Sigmoid colon (tissue), 7 donors: ENCODE measurements around the gene AMBRA1. TPM values are rescaled to one million over a fixed set of nuclear protein-coding genes. Genes with fewer than 3 reads are reported as not detected.

ENCODE experiments used
- DNase-seq: peaks from one replicate; pipeline ENCODE4 v3.0.0-alpha.2; 2019
- H3K27ac ChIP-seq, 4 donors: fragments of 200-600 bp; sonication (generic); one replicate each; pipeline ENCODE4 v1.5.1; 2016 to 2019; ENCODE audit warnings: mild to moderate bottlenecking in 1 of 4
- H3K27me3 ChIP-seq, 3 donors: fragments of 200-600 bp; sonication (generic); one replicate each; pipeline ENCODE4 v1.5.1; 2019; ENCODE audit warnings: mild to moderate bottlenecking in 1 of 3
- H3K36me3 ChIP-seq, 4 donors: fragments of 200-600 bp; sonication (generic); one replicate each; pipeline ENCODE4 v1.5.1; 2016 to 2019
- H3K4me1 ChIP-seq, 4 donors: fragments of 200-600 bp; sonication (generic); one replicate each; pipeline ENCODE4 v1.5.1; 2017 to 2019
- H3K4me3 ChIP-seq, 4 donors: fragments of 200-600 bp; sonication (generic); one replicate each; pipeline ENCODE4 v1.5.1; 2017 to 2019; ENCODE audit warnings: mild to moderate bottlenecking in 2 of 4, moderate library complexity in 1 of 4
- H3K9me3 ChIP-seq, 4 donors: fragments of 200-600 bp in 3 of 4; sonication (generic) in 3 of 4; one replicate each; pipeline versions ENCODE4 v1.5.1 to v1.6.1; 2013 to 2019
- EP300 ChIP-seq, 4 donors: sonication (generic); formaldehyde crosslinking; IDR thresholded peaks; one replicate each; pipeline ENCODE4 v1.6.1; 2017; ENCODE audit warnings: antibody characterized with exemption in 4 of 4
- POLR2A ChIP-seq, 2 donors: fragments of 450-650 bp; IDR thresholded peaks; one replicate each; pipeline ENCODE4 v1.6.1; 2016; ENCODE audit warnings: antibody characterized with exemption in 2 of 2, mild to moderate bottlenecking in 2 of 2, moderate library complexity in 2 of 2
- POLR2AphosphoS5 ChIP-seq, 4 donors: sonication (generic); formaldehyde crosslinking; IDR thresholded peaks; one replicate each; pipeline ENCODE4 v1.6.1; 2017; ENCODE audit warnings: antibody characterized with exemption in 4 of 4
- WGBS, 2 donors: extraction: QIAGEN DNeasy Blood & Tissue Kit; methylation state at CpG; one replicate each; pipeline ENCODE4 v1.1.7; 2013; 5-methylcytosine and 5-hydroxymethylcytosine counted together
- intact Hi-C: fragments of 100-400 bp; cut with DNase I; formaldehyde crosslinking; loops from one replicate; pipeline ENCODE4 v1.15.1; 2023
- polyA plus RNA-seq, 3 donors: library from polyadenylated mRNA; stranded (reverse); fragments of 200-250 nt; gene quantifications; one replicate each; pipeline ENCODE4 v1.2.3, GENCODE V29; 2013
- total RNA-seq, 4 donors: library from RNA; depleted of rRNA; stranded (reverse); fragments of >200 nt; gene quantifications; one replicate each; pipeline ENCODE4 v1.1.0, GENCODE V29; 2016
- TF ChIP-seq, protein P1 (sequence below), 4 experiments: fragments of 450-650 bp in 3 of 4; fragments of 200-600 bp in 1 of 4; IDR thresholded peaks; one replicate each; pipeline ENCODE4 v1.5.1; 2016 to 2019; ENCODE audit warnings: antibody characterized with exemption in 4 of 4, mild to moderate bottlenecking in 3 of 4, moderate library complexity in 2 of 4
- donor health status: healthy with polysubstance abuse.
- donor health status: Bipolar disorder and iron deficiency.
- donor health status: healthy.

Gene AMBRA1
- total and polyA plus RNA-seq, 7 donors = 8.4 to 33.0 (median 23.9) TPM

DNA sequence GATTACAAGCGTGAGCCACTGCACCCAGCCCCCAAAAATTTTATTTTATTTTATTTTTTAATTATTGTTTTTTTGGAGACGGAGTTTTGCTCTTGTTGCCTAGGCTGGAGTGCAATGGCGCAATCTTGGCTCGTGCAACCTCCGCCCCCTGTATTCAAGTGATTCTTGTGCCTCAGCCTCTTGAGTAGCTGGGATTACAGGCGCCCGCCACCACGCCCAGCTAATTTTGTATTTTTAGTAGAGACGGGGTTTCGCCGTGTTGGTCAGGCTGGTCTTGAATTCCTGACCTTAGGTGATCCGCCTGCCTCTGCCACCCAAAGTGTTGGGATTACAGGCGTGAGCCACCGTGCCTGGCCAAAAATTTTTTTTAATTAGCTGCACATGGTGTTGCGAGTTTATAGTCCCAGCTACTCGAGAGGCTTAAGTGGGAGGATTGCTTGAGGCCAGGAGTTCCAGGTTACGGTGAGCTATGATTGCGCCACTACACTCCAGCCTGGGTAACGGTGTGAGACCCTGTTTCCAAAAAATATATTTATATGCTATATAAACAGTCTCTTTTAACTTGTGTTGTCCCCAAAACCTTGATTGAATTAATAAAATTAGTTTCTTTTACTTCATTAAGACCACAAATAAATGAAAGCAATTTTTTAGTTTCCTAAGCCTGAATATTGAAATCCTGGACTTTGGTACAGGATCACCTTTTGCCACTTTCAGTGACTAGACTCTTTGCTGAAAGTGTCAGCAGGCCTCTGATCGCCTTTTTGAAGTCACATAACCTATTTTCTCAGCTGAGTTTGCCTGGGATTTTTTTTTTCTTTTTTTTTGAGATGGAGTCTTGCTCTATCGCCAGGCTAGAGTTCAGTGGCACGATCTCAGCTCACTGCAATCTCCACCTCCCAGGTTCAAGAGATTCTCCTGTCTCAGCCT, 39.7 kb upstream of the AMBRA1 start:
- Histone ChIP-seq H3K27me3 (no peaks in the 10 kb centered on the region), H3K36me3 (peaks cover 0 to 37% (median 3%) of the 10 kb centered on the region in 4 donors), H3K9me3 (no peaks in the 10 kb centered on the region), H3K27ac (no peak overlapping the region), H3K4me1 (no peaks in the 10 kb centered on the region), H3K4me3 (no peak overlapping the region)
- TF ChIP-seq, protein P1, sequence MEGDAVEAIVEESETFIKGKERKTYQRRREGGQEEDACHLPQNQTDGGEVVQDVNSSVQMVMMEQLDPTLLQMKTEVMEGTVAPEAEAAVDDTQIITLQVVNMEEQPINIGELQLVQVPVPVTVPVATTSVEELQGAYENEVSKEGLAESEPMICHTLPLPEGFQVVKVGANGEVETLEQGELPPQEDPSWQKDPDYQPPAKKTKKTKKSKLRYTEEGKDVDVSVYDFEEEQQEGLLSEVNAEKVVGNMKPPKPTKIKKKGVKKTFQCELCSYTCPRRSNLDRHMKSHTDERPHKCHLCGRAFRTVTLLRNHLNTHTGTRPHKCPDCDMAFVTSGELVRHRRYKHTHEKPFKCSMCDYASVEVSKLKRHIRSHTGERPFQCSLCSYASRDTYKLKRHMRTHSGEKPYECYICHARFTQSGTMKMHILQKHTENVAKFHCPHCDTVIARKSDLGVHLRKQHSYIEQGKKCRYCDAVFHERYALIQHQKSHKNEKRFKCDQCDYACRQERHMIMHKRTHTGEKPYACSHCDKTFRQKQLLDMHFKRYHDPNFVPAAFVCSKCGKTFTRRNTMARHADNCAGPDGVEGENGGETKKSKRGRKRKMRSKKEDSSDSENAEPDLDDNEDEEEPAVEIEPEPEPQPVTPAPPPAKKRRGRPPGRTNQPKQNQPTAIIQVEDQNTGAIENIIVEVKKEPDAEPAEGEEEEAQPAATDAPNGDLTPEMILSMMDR (IDR thresholded peaks at IDR 0.05) = no peak
- TF ChIP-seq EP300 (IDR thresholded peaks at IDR 0.05) = no peak
- no peak for TF ChIP-seq POLR2AphosphoS5 (IDR thresholded peaks at IDR 0.05)
- no peak for TF ChIP-seq POLR2A (IDR thresholded peaks at IDR 0.05)
- intact Hi-C loops = no loop called here
- 96% methylated on average over 22 of the region's 22 CpGs for WGBS, 2 donors
- no peak for DNase-seq

DNA sequence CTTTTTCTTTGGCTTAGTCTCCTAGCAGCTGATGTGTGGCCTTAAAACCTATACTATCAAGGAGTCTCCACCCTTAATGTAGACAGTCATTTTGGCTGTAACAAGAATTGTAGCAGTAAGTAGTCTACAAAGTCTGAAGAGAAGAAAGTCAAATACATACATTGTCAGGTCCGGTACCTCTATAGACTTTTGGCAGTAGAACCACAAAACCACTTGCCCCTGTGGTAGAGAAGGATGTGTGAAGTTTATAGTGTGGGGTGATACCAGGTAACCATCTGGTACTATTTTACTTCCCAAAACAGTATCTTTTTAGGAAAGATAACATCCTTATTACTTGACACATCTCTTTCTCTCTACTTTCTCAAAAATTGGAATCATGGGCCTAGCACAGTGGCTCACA, 38.7 kb upstream of the AMBRA1 start:
- Histone ChIP-seq H3K27me3 (no peaks in the 10 kb centered on the region), H3K4me3 (no peak overlapping the region), H3K36me3 (peaks cover 0 to 45% (median 3%) of the 10 kb centered on the region in 4 donors), H3K4me1 (no peaks in the 10 kb centered on the region), H3K27ac (no peak overlapping the region), H3K9me3 (no peaks in the 10 kb centered on the region)
- intact Hi-C loops = no loop called here
- WGBS, 2 donors = 85 to 90% methylated on average over 1 of the region's 1 CpG
- no peak for DNase-seq
- TF ChIP-seq POLR2AphosphoS5 (IDR thresholded peaks at IDR 0.05) (no peak), EP300 (IDR thresholded peaks at IDR 0.05) (no peak), POLR2A (IDR thresholded peaks at IDR 0.05) (no peak)
- TF ChIP-seq, protein P1 (IDR thresholded peaks at IDR 0.05) = no peak

DNA sequence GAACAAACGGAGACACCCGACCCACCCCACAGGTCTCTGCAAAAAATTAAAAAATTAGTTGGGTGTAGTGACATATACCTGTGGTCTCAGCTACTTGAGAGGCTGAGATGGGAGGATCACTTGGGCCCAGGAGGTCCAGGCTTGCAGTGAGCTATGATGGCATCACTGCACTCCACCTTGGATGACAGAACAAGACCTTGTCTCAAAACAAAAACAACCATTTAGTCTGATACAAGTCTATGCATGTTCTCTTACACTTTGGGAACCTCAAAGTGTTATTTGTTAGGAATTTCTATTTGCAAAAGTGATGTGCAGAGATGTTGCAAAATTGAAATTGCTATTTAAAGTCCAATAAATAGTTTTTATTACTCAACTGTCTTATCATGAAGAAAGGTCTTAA, 37.9 kb upstream of the AMBRA1 start:
- Histone ChIP-seq H3K4me3 (no peak overlapping the region), H3K4me1 (no peaks in the 10 kb centered on the region), H3K9me3 (no peaks in the 10 kb centered on the region), H3K27me3 (no peaks in the 10 kb centered on the region), H3K36me3 (peaks cover 0 to 46% (median 3%) of the 10 kb centered on the region in 4 donors), H3K27ac (no peak overlapping the region)
- TF ChIP-seq, protein P1 (IDR thresholded peaks at IDR 0.05) = no peak
- no peak for TF ChIP-seq POLR2AphosphoS5 (IDR thresholded peaks at IDR 0.05)
- no peak for TF ChIP-seq EP300 (IDR thresholded peaks at IDR 0.05)
- TF ChIP-seq POLR2A (IDR thresholded peaks at IDR 0.05) = no peak
- intact Hi-C loops = no loop called here
- 95 to 97% methylated on average over 2 of the region's 2 CpGs for WGBS, 2 donors
- DNase-seq = no peak

DNA sequence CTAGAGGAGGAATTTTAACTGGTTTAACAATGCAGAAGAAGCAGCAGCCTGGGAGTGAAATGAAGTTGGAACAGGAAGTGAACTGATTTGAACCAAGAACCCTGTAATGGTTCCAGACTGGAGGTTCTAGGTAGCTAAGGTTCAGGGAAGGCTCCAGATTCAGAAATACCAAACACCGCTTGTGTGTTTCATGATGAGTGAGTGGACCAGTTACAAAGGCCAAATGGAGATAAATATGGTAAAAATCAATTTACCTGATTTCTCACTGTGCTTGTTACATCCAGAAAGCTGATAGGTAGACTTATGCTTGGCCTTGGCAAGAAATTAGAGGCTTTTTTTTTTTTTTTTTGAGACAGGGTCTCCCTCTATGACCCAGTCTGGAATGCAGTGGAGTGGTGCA, 36.4 kb upstream of the AMBRA1 start:
- Histone ChIP-seq H3K4me3 (no peak overlapping the region), H3K4me1 (no peaks in the 10 kb centered on the region), H3K9me3 (no peaks in the 10 kb centered on the region), H3K36me3 (peaks cover 0 to 61% (median 5%) of the 10 kb centered on the region in 4 donors), H3K27me3 (no peaks in the 10 kb centered on the region), H3K27ac (no peak overlapping the region)
- intact Hi-C loops = no loop called here
- no peak for TF ChIP-seq EP300 (IDR thresholded peaks at IDR 0.05)
- TF ChIP-seq, protein P1 (IDR thresholded peaks at IDR 0.05) = no peak
- TF ChIP-seq POLR2A (IDR thresholded peaks at IDR 0.05) = no peak
- no peak for TF ChIP-seq POLR2AphosphoS5 (IDR thresholded peaks at IDR 0.05)
- no peak for DNase-seq
- WGBS, 2 donors = 95 to 100% methylated on average over 1 of the region's 1 CpG
